CD4-positive, alpha-beta T cell treated with Interleukin-10 for 1 hour (primary cell): ENCODE measurements around the gene FXYD3.
A peak's percentile ranks its signal among the peaks of the same experiment; 100 is the strongest.
"Not testable (repeated sequence)": the region's sequence is repeated elsewhere in the genome, so short reads cannot be mapped to it uniquely, and the experiment has no call there.

ENCODE experiments used
- DNase-seq: peaks from one replicate; pipeline ENCODE4 v3.0.0-alpha.2; 2020

Gene FXYD3

GRCh38 chr19:35087393-35087792 lies 28.2 kb upstream of the FXYD3 start:
- DNase-seq, result no peak

GRCh38 chr19:35088131-35088913 lies 27.3 kb upstream of the FXYD3 start:
- no peak for DNase-seq

GRCh38 chr19:35089554-35089953 lies 26.1 kb upstream of the FXYD3 start:
- DNase-seq, result no peak

- no peak for DNase-seq
Measured at GRCh38 chr19:35090160-35090505, 25.5 kb upstream of the FXYD3 start.

GRCh38 chr19:35090506-35091214 lies 25.0 kb upstream of the FXYD3 start:
- peak; percentile 62 for DNase-seq

- no peak for DNase-seq
Measured at GRCh38 chr19:35093430-35093829, 22.2 kb upstream of the FXYD3 start.

- no peak for DNase-seq
Measured at GRCh38 chr19:35093941-35094647, 21.5 kb upstream of the FXYD3 start.

- no peak for DNase-seq
Measured at GRCh38 chr19:35094656-35095055, 21.0 kb upstream of the FXYD3 start.

GRCh38 chr19:35095667-35096368 lies 19.8 kb upstream of the FXYD3 start:
- DNase-seq, result no peak

- DNase-seq, result no peak
Measured at GRCh38 chr19:35098413-35099049, 17.1 kb upstream of the FXYD3 start.

- no peak for DNase-seq
Measured at GRCh38 chr19:35099155-35099896, 16.3 kb upstream of the FXYD3 start.

- DNase-seq, result no peak
Measured at GRCh38 chr19:35099897-35100275, 15.7 kb upstream of the FXYD3 start.

- DNase-seq, result no peak
Measured at GRCh38 chr19:35100588-35101533, 14.8 kb upstream of the FXYD3 start.

- DNase-seq, result not testable (repeated sequence)
Measured at GRCh38 chr19:35101949-35102348, 13.7 kb upstream of the FXYD3 start.

GRCh38 chr19:35103614-35104013 lies 12.0 kb upstream of the FXYD3 start:
- DNase-seq, result not testable (repeated sequence)

GRCh38 chr19:35104361-35104760 lies 11.3 kb upstream of the FXYD3 start:
- no peak for DNase-seq

GRCh38 chr19:35105047-35105410 lies 10.6 kb upstream of the FXYD3 start:
- no peak for DNase-seq

- no peak for DNase-seq
Measured at GRCh38 chr19:35105411-35106290, 10.0 kb upstream of the FXYD3 start.

- no peak for DNase-seq
Measured at GRCh38 chr19:35106291-35106583, 9.4 kb upstream of the FXYD3 start.

GRCh38 chr19:35106898-35107541 lies 8.6 kb upstream of the FXYD3 start:
- no peak for DNase-seq
